Fibroblast of pulmonary artery (primary cell): Measurements from ENCODE around the gene DERA.

Experiments
- DNase-seq: peaks from one replicate; pipeline ENCODE4 v3.0.0-alpha.2; 2010; ENCODE audit warnings: low read depth
- H3K4me3 ChIP-seq: replicated peaks from 2 replicates; pipeline ENCODE4 v1.5.1; 2011; ENCODE audit warnings: low read depth, mild to moderate bottlenecking, control low read depth, low read length, moderate library complexity
- CTCF ChIP-seq: IDR thresholded peaks from 2 replicates; pipeline ENCODE4 v1.5.1; 2011; ENCODE audit warnings: mild to moderate bottlenecking, control low read depth, low read length, inconsistent platforms; ENCODE audit errors: missing control alignments

The DERA gene

GRCh38 chr12:15988983-15989755, 78.0 kb downstream of the DERA start:
- H3K4me3 ChIP-seq, result no peak overlapping the region
- DNase-seq, result no peak
- no peak for TF ChIP-seq CTCF

GRCh38 chr12:15995801-15996200, 84.7 kb downstream of the DERA start:
- H3K4me3 ChIP-seq, result no peak overlapping the region
- TF ChIP-seq CTCF, result no peak
- no peak for DNase-seq

GRCh38 chr12:15996254-15996653, 85.1 kb downstream of the DERA start:
- peak; percentile 11 for TF ChIP-seq CTCF
- no peak overlapping the region for H3K4me3 ChIP-seq
- peak; percentile 60 for DNase-seq

GRCh38 chr12:15996948-15997347, 85.8 kb downstream of the DERA start:
- no peak for DNase-seq
- TF ChIP-seq CTCF, result no peak
- H3K4me3 ChIP-seq, result no peak overlapping the region

- H3K4me3 ChIP-seq, result no peak overlapping the region
- no peak for DNase-seq
- no peak for TF ChIP-seq CTCF
Observed at GRCh38 chr12:15997910-15998309, 86.8 kb downstream of the DERA start.

- TF ChIP-seq CTCF, result no peak
- no peak overlapping the region for H3K4me3 ChIP-seq
- no peak for DNase-seq
Observed at GRCh38 chr12:16002880-16003279, 91.7 kb downstream of the DERA start.

- TF ChIP-seq CTCF, result no peak
- no peak overlapping the region for H3K4me3 ChIP-seq
- DNase-seq, result no peak
Observed at GRCh38 chr12:16003460-16003859, 92.3 kb downstream of the DERA start.
